ENCODE results near the gene FILIP1L.

FILIP1L gene

DNA sequence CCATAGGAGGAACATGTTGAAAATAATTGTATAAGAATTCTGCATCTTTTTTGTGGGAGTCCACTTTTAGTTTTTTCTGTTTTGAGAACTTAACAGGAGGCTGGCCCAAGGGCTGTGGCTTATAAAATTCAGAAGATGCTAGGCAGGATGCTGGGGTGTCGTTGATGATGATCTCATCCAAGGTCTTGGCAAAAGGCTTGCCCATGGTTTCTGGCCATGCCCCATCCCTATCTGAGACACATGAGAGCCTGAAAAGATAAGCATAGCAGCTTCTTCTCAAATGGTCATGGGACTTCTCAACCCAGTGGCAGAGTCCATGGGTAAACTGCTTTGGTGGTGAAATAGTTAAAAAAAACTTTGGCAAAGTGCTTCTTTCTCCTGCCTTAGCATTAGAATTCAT, 261.4 kb downstream of the FILIP1L start:
- H3K36me3 ChIP-seq (ENCODE audit: insufficient read depth, low read length) = no peaks in the 10 kb centered on the region
- ATAC-seq (ENCODE audit: insufficient read depth, low read depth) = no peak
- H4K20me1 ChIP-seq (ENCODE audit: insufficient read depth, low read length) = peaks cover 27% of the 10 kb centered on the region; the same call in 1 of the 2 replicates
- H3K4me1 ChIP-seq (ENCODE audit: insufficient read depth, low read length) = no peaks in the 10 kb centered on the region
- no peaks in the 10 kb centered on the region for H3K27me3 ChIP-seq (ENCODE audit: insufficient read depth, low read length, poor library complexity)
- no peak overlapping the region for H2AFZ ChIP-seq (ENCODE audit: low read depth, low read length)
- H3K4me2 ChIP-seq (ENCODE audit: insufficient read depth, low read length) = no peak overlapping the region
- no peak overlapping the region for H3K4me3 ChIP-seq (ENCODE audit: low read depth in 1 of 2, low read length in 2 of 2)
- no peaks in the 10 kb centered on the region; the same call in 1 of the 2 replicates for H3K79me2 ChIP-seq (ENCODE audit: insufficient read depth, low read length)
- DNase-seq = no peak
- H3K9me3 ChIP-seq (ENCODE audit: insufficient read depth, low read length, severe bottlenecking) = no peaks in the 10 kb centered on the region
- H3K27ac ChIP-seq (ENCODE audit: low read length) = no peak overlapping the region
- H3K9ac ChIP-seq (ENCODE audit: low read depth, low read length) = no peak overlapping the region
- no peak for TF ChIP-seq EZH2 (IDR thresholded peaks at IDR 0.05; ENCODE audit: borderline replicate concordance, low read depth, low read length, severe bottlenecking)
- TF ChIP-seq, protein P1, sequence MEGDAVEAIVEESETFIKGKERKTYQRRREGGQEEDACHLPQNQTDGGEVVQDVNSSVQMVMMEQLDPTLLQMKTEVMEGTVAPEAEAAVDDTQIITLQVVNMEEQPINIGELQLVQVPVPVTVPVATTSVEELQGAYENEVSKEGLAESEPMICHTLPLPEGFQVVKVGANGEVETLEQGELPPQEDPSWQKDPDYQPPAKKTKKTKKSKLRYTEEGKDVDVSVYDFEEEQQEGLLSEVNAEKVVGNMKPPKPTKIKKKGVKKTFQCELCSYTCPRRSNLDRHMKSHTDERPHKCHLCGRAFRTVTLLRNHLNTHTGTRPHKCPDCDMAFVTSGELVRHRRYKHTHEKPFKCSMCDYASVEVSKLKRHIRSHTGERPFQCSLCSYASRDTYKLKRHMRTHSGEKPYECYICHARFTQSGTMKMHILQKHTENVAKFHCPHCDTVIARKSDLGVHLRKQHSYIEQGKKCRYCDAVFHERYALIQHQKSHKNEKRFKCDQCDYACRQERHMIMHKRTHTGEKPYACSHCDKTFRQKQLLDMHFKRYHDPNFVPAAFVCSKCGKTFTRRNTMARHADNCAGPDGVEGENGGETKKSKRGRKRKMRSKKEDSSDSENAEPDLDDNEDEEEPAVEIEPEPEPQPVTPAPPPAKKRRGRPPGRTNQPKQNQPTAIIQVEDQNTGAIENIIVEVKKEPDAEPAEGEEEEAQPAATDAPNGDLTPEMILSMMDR (IDR thresholded peaks at IDR 0.05; ENCODE audit: borderline replicate concordance, extremely low read depth, low read length, poor library complexity, severe bottlenecking) = no peak

DNA sequence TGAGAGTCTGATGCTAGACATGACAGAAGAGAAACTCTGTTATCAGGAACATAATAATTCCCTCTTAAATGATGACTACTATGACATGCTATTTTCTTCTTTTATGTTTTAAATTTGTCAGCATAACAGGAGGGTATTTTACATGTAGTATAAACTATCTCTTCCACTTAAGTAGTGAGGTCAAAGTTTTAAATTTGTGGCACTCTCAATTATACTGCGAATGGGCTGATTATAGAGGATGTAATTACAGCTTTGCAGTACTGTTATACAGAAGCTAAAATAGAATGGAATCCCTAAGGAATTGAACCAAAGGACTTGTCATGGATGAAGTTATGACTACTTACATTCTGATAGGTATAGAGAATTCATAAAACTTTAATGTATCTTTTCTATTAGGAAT, 262.3 kb downstream of the FILIP1L start:
- DNase-seq = no peak
- Histone ChIP-seq H3K4me3 (ENCODE audit: low read depth in 1 of 2, low read length in 2 of 2) (no peak overlapping the region), H3K79me2 (ENCODE audit: insufficient read depth, low read length) (no peaks in the 10 kb centered on the region; the same call in 1 of the 2 replicates), H3K9me3 (ENCODE audit: insufficient read depth, low read length, severe bottlenecking) (no peaks in the 10 kb centered on the region), H3K4me2 (ENCODE audit: insufficient read depth, low read length) (no peak overlapping the region), H2AFZ (ENCODE audit: low read depth, low read length) (no peak overlapping the region), H3K9ac (ENCODE audit: low read depth, low read length) (no peak overlapping the region), H3K4me1 (ENCODE audit: insufficient read depth, low read length) (no peaks in the 10 kb centered on the region), H3K27me3 (ENCODE audit: insufficient read depth, low read length, poor library complexity) (no peaks in the 10 kb centered on the region), H3K36me3 (ENCODE audit: insufficient read depth, low read length) (no peaks in the 10 kb centered on the region), H4K20me1 (ENCODE audit: insufficient read depth, low read length) (peaks cover 27% of the 10 kb centered on the region; the same call in 1 of the 2 replicates), H3K27ac (ENCODE audit: low read length) (no peak overlapping the region)
- no peak for TF ChIP-seq EZH2 (IDR thresholded peaks at IDR 0.05; ENCODE audit: borderline replicate concordance, low read depth, low read length, severe bottlenecking)
- TF ChIP-seq, protein P1 (IDR thresholded peaks at IDR 0.05; ENCODE audit: borderline replicate concordance, extremely low read depth, low read length, poor library complexity, severe bottlenecking) = no peak
- no peak for ATAC-seq (ENCODE audit: insufficient read depth, low read depth)

DNA sequence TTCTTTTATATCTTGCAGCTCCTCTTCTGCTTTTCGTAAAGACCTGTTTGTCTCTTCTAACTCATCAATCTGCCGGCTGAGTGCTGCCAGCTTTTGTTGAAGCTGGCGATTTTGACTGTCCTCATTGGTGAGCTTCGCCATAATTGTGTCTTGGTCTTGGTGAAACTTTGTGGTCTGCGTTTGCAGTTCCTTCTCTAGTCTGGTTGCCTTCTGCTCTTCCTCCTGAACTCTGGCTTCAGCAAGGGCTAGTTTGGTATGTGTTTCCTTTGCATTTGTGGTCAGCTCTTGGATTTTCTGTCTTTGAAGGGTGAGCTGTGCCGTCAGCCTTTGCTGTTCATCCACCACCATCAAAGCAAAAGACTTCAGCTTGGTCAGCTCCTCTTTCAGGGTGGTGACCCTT, 263.7 kb downstream of the FILIP1L start:
- Histone ChIP-seq H3K27ac (ENCODE audit: low read length) (no peak overlapping the region), H3K9me3 (ENCODE audit: insufficient read depth, low read length, severe bottlenecking) (no peaks in the 10 kb centered on the region), H3K4me3 (ENCODE audit: low read depth in 1 of 2, low read length in 2 of 2) (no peak overlapping the region), H4K20me1 (ENCODE audit: insufficient read depth, low read length) (peaks cover 29% of the 10 kb centered on the region; the same call in 1 of the 2 replicates), H3K79me2 (ENCODE audit: insufficient read depth, low read length) (no peaks in the 10 kb centered on the region; the same call in 1 of the 2 replicates), H3K4me2 (ENCODE audit: insufficient read depth, low read length) (no peak overlapping the region), H3K4me1 (ENCODE audit: insufficient read depth, low read length) (no peaks in the 10 kb centered on the region), H3K36me3 (ENCODE audit: insufficient read depth, low read length) (no peaks in the 10 kb centered on the region), H2AFZ (ENCODE audit: low read depth, low read length) (no peak overlapping the region), H3K9ac (ENCODE audit: low read depth, low read length) (no peak overlapping the region), H3K27me3 (ENCODE audit: insufficient read depth, low read length, poor library complexity) (no peaks in the 10 kb centered on the region)
- no peak for TF ChIP-seq EZH2 (IDR thresholded peaks at IDR 0.05; ENCODE audit: borderline replicate concordance, low read depth, low read length, severe bottlenecking)
- TF ChIP-seq, protein P1 (IDR thresholded peaks at IDR 0.05; ENCODE audit: borderline replicate concordance, extremely low read depth, low read length, poor library complexity, severe bottlenecking) = no peak
- no peak for ATAC-seq (ENCODE audit: insufficient read depth, low read depth)
- DNase-seq = no peak

- no peak overlapping the region for H3K27ac ChIP-seq (ENCODE audit: low read length)
- H3K4me3 ChIP-seq (ENCODE audit: low read depth in 1 of 2, low read length in 2 of 2) = no peak overlapping the region
- TF ChIP-seq, protein P1 (IDR thresholded peaks at IDR 0.05; ENCODE audit: borderline replicate concordance, extremely low read depth, low read length, poor library complexity, severe bottlenecking) = no peak
- TF ChIP-seq EZH2 (IDR thresholded peaks at IDR 0.05; ENCODE audit: borderline replicate concordance, low read depth, low read length, severe bottlenecking) = no peak
- ATAC-seq (ENCODE audit: insufficient read depth, low read depth) (no peak), DNase-seq (no peak)
- H3K4me1 ChIP-seq (ENCODE audit: insufficient read depth, low read length) = no peaks in the 10 kb centered on the region
- H3K9me3 ChIP-seq (ENCODE audit: insufficient read depth, low read length, severe bottlenecking) = no peaks in the 10 kb centered on the region
- no peak overlapping the region for H3K9ac ChIP-seq (ENCODE audit: low read depth, low read length)
- peaks cover 24% of the 10 kb centered on the region; the same call in 1 of the 2 replicates for H4K20me1 ChIP-seq (ENCODE audit: insufficient read depth, low read length)
- no peaks in the 10 kb centered on the region; the same call in 1 of the 2 replicates for H3K79me2 ChIP-seq (ENCODE audit: insufficient read depth, low read length)
- H2AFZ ChIP-seq (ENCODE audit: low read depth, low read length) = no peak overlapping the region
- no peaks in the 10 kb centered on the region for H3K36me3 ChIP-seq (ENCODE audit: insufficient read depth, low read length)
- no peaks in the 10 kb centered on the region for H3K27me3 ChIP-seq (ENCODE audit: insufficient read depth, low read length, poor library complexity)
- H3K4me2 ChIP-seq (ENCODE audit: insufficient read depth, low read length) = no peak overlapping the region
Measured at GRCh38 chr3:99848433-99848832, 265.9 kb downstream of the FILIP1L start.
